IMR-90 (cell line): ENCODE results near the gene PKP4. TPM values are rescaled to one million over a fixed set of nuclear protein-coding genes. Genes with fewer than 3 reads are reported as not detected.

Experiments used
- ATAC-seq: fragments of 200-7000 bp; cut with Tn5 transposase; 2 replicates; pipeline ENCODE4 v1.9.1; 2020; ENCODE audit warnings: low read depth, mild to moderate bottlenecking, moderate library complexity
- BruUV-seq: library from RNA; stranded (reverse); fragments of 400-500 nt; replicated peaks from 2 replicates; lab custom pipeline; 2021; lab: Mats Ljungman, UMichigan
- CTCF ChIA-PET: fragments of 300-600 bp; formaldehyde crosslinking; extraction: SDS; loops from one replicate; lab custom pipeline; 2021; ENCODE audit warnings: antibody characterized with exemption; lab: Yijun Ruan, JAX
- POLR2A ChIA-PET: fragments of 300-600 bp; sonication (Branson Sonifier 250); formaldehyde crosslinking; loops from one replicate; lab custom pipeline; 2022; ENCODE audit warnings: antibody characterized with exemption; ENCODE audit not compliant: unreplicated experiment; lab: Charles Lee
- DNase-seq: peaks from one replicate; pipeline ENCODE4 v3.0.0; 2013
- H2AFZ ChIP-seq: replicated peaks from 2 replicates; pipeline ENCODE3; 2013; ENCODE audit warnings: low read length, mild to moderate bottlenecking; ENCODE audit not compliant: poor library complexity
- H2AK5ac ChIP-seq: 2 replicates; pipeline ENCODE4 v1.6.1; 2013; ENCODE audit warnings: low read depth, low read length, inconsistent platforms
- H2AK9ac ChIP-seq: replicated peaks from 2 replicates; pipeline ENCODE3; 2013; ENCODE audit warnings: mild to moderate bottlenecking, low read depth, low read length, moderate library complexity; ENCODE audit not compliant: poor library complexity
- H2BK120ac ChIP-seq: 2 replicates; pipeline ENCODE4 v1.6.1; 2013; ENCODE audit warnings: low read depth, low read length, inconsistent platforms
- H2BK15ac ChIP-seq: 3 replicates; pipeline ENCODE4 v1.6.1; 2013; ENCODE audit warnings: low read depth, low read length, inconsistent platforms
- H2BK20ac ChIP-seq: 2 replicates; pipeline ENCODE4 v1.6.1; 2013; ENCODE audit warnings: low read depth, mild to moderate bottlenecking, inconsistent platforms, low read length, moderate library complexity
- H2BK5ac ChIP-seq: 2 replicates; pipeline ENCODE4 v1.6.1; 2013; ENCODE audit warnings: mild to moderate bottlenecking, low read depth, low read length, inconsistent platforms; ENCODE audit not compliant: poor library complexity, severe bottlenecking
- H3K14ac ChIP-seq: replicated peaks from 2 replicates; pipeline ENCODE4 v1.6.1; 2013; ENCODE audit warnings: low read depth, low read length, inconsistent platforms
- H3K18ac ChIP-seq: 2 replicates; pipeline ENCODE4 v1.6.1; 2013; ENCODE audit warnings: low read depth, low read length, control low read depth
- H3K23ac ChIP-seq: 2 replicates; pipeline ENCODE4 v1.6.1; 2013; ENCODE audit warnings: low read depth, low read length, inconsistent platforms
- H3K27ac ChIP-seq: 2 replicates; pipeline ENCODE4 v1.5.1; 2013; ENCODE audit warnings: mild to moderate bottlenecking, control low read depth, low read length; ENCODE audit not compliant: insufficient read depth
- H3K27me3 ChIP-seq: 2 replicates; pipeline ENCODE4 v1.6.1; 2013; ENCODE audit warnings: low read length; ENCODE audit not compliant: control insufficient read depth, insufficient read depth
- H3K36me3 ChIP-seq: 2 replicates; pipeline ENCODE4 v1.6.1; 2013; ENCODE audit warnings: low read length, mixed read lengths; ENCODE audit not compliant: control insufficient read depth, insufficient read depth
- H3K4ac ChIP-seq: 2 replicates; pipeline ENCODE4 v1.6.1; 2013; ENCODE audit warnings: low read depth, low read length, inconsistent platforms
- H3K4me1 ChIP-seq: 2 replicates; pipeline ENCODE4 v1.6.1; 2013; ENCODE audit warnings: low read length, mixed read lengths; ENCODE audit not compliant: control insufficient read depth, insufficient read depth
- H3K4me2 ChIP-seq: 2 replicates; pipeline ENCODE4 v1.6.1; 2013; ENCODE audit warnings: low read depth, mild to moderate bottlenecking, control low read depth, low read length, moderate library complexity
- H3K4me3 ChIP-seq: 2 replicates; pipeline ENCODE4 v1.5.1; 2013; ENCODE audit warnings: low read depth, mild to moderate bottlenecking, control low read depth, low read length, moderate library complexity; ENCODE audit not compliant: insufficient read depth
- H3K56ac ChIP-seq: 2 replicates; pipeline ENCODE4 v1.6.1; 2013; ENCODE audit warnings: low read length, inconsistent platforms; ENCODE audit not compliant: insufficient read depth; ENCODE audit errors: extremely low read depth
- H3K79me1 ChIP-seq, 2 experiments: 2 replicates each; pipeline ENCODE4 v1.6.1; 2013; ENCODE audit warnings: low read length in 2 of 2, inconsistent platforms in 1 of 2, low read depth in 1 of 2
- H3K9ac ChIP-seq: 2 replicates; pipeline ENCODE4 v1.6.1; 2013; ENCODE audit warnings: low read depth, low read length, control low read depth
- H3K9me1 ChIP-seq: 2 replicates; pipeline ENCODE4 v1.6.1; 2013; ENCODE audit warnings: low read length, inconsistent platforms; ENCODE audit not compliant: insufficient read depth
- H3K9me3 ChIP-seq: 2 replicates; pipeline ENCODE4 v1.6.1; 2013; ENCODE audit warnings: low read length; ENCODE audit not compliant: control insufficient read depth, insufficient read depth
- H4K20me1 ChIP-seq: 2 replicates; pipeline ENCODE4 v1.6.1; 2013; ENCODE audit warnings: low read length, inconsistent platforms; ENCODE audit not compliant: insufficient read depth
- H4K5ac ChIP-seq: 2 replicates; pipeline ENCODE4 v1.6.1; 2013; ENCODE audit warnings: mild to moderate bottlenecking, low read depth, low read length, control low read depth
- H4K8ac ChIP-seq, 2 experiments: 2 replicates each; pipeline ENCODE4 v1.6.1; 2013; ENCODE audit warnings: low read depth in 2 of 2, low read length in 2 of 2, control low read depth in 1 of 2, inconsistent platforms in 1 of 2
- H4K91ac ChIP-seq: 2 replicates; pipeline ENCODE4 v1.6.1; 2013; ENCODE audit warnings: low read depth, low read length, inconsistent platforms; ENCODE audit not compliant: insufficient read depth
- BHLHE40 ChIP-seq: fragments of 150-350 bp; IDR thresholded peaks from 2 replicates; pipeline ENCODE4 v1.6.1; 2016; ENCODE audit warnings: mild to moderate bottlenecking, low read depth, low read length
- CEBPB ChIP-seq: IDR thresholded peaks from 2 replicates; pipeline ENCODE4 v1.6.1; 2012; ENCODE audit warnings: low read depth, low read length, improper control_type of control experiment
- CHD1 ChIP-seq: IDR thresholded peaks from 2 replicates; pipeline ENCODE4 v1.6.1; 2012; ENCODE audit warnings: low read depth, low read length, improper control_type of control experiment
- FOS ChIP-seq: fragments of 150-350 bp; IDR thresholded peaks from 2 replicates; pipeline ENCODE4 v1.6.1; 2016; ENCODE audit warnings: low read depth, low read length
- MAFK ChIP-seq: IDR thresholded peaks from 2 replicates; pipeline ENCODE4 v1.6.1; 2012; ENCODE audit warnings: low read depth, low read length, improper control_type of control experiment
- MXI1 ChIP-seq: IDR thresholded peaks from 2 replicates; pipeline ENCODE4 v1.6.1; 2012; ENCODE audit warnings: low read depth, mild to moderate bottlenecking, low read length, moderate library complexity, borderline replicate concordance
- NFE2L2 ChIP-seq: fragments of 150-350 bp; IDR thresholded peaks from 2 replicates; pipeline ENCODE4 v1.6.1; 2016; ENCODE audit warnings: low read depth, mild to moderate bottlenecking, low read length
- POLR2A ChIP-seq: IDR thresholded peaks from 2 replicates; pipeline ENCODE4 v1.6.1; 2012; ENCODE audit warnings: mild to moderate bottlenecking, low read depth, low read length
- RCOR1 ChIP-seq: IDR thresholded peaks from 2 replicates; pipeline ENCODE4 v1.6.1; 2012; ENCODE audit warnings: mild to moderate bottlenecking, low read length, improper control_type of control experiment; ENCODE audit not compliant: insufficient replicate concordance
- RFX5 ChIP-seq: IDR thresholded peaks from 2 replicates; pipeline ENCODE4 v1.8.0; 2012; ENCODE audit warnings: low read depth, mild to moderate bottlenecking, low read length, moderate library complexity
- WGBS, 2 experiments: methylation state at CpG; one replicate each; pipeline versions ENCODE4 v1.1.5 to v1.1.7; 2013; ENCODE audit warnings: missing lambda C conversion rate in 2 of 2; ENCODE audit not compliant: insufficient read length in 1 of 2; ENCODE audit errors: extremely low coverage in 2 of 2; 5-methylcytosine and 5-hydroxymethylcytosine counted together
- dilution Hi-C: fragments of 300-500 bp; cut with HindIII; formaldehyde crosslinking; loops from one replicate; pipeline ENCODE4 v1.14.3; 2018; ENCODE audit warnings: low sequenced_read_pairs; ENCODE audit not compliant: unreplicated experiment
- in situ Hi-C: fragments of 300-500 bp; cut with MboI; formaldehyde crosslinking; loops from 3 replicates; pipeline ENCODE4 v1.14.3; 2019; ENCODE audit warnings: low sequenced_read_pairs, inconsistent platforms, mixed read lengths
- intact Hi-C: fragments of 100-400 bp; cut with micrococcal nuclease; formaldehyde crosslinking; loops from 2 replicates; pipeline ENCODE4 v1.10.0; 2022
- polyA plus RNA-seq, 3 experiments: library from polyadenylated mRNA; depleted of rRNA; stranded (reverse); fragments of >200 nt; gene quantifications; 2 replicates each; pipeline ENCODE4 v1.2.3, GENCODE V29; 2012; ENCODE audit warnings: low replicate concordance in 1 of 3
- total RNA-seq: library from RNA; depleted of rRNA; stranded (reverse); fragments of >200 nt; gene quantifications from 2 replicates; pipeline ENCODE4 v1.2.3, GENCODE V29; 2012
- TF ChIP-seq, protein P1 (sequence below): conservative IDR thresholded peaks from 2 replicates; pipeline ENCODE4 v1.5.1; 2012; ENCODE audit warnings: mild to moderate bottlenecking, low read depth, low read length, improper control_type of control experiment

PKP4 gene
- total and polyA plus RNA-seq, 2 of the 4 experiments (the other 2 are of a cell fraction): 20.1 to 37.8 TPM

GRCh38 chr2:158495175-158495574 lies 38.4 kb downstream of the PKP4 start:
- peaks cover 8% of the 10 kb centered on the region; the same call in 1 of the 2 replicates for H3K4me1 ChIP-seq
- dilution Hi-C loops (no loop called here), intact Hi-C loops (loop anchor here (5.0 kb wide), 1 partner anchor 42 kb away; no protein-coding TSS in a partner anchor), in situ Hi-C loops (no loop called here)
- H3K23ac ChIP-seq: no peak overlapping the region
- no peak overlapping the region for H2AK9ac ChIP-seq
- H3K9me1 ChIP-seq: peaks cover 7% of the 10 kb centered on the region; the same call in 1 of the 2 replicates
- H2AFZ ChIP-seq: no peak overlapping the region
- no peak overlapping the region for H3K9ac ChIP-seq
- H3K27me3 ChIP-seq: no peaks in the 10 kb centered on the region
- H2AK5ac ChIP-seq: no peak overlapping the region
- no peaks in the 10 kb centered on the region for H4K20me1 ChIP-seq
- peak; percentile 74 for DNase-seq
- H3K79me1 ChIP-seq: peaks cover 33 to 43% of the 10 kb centered on the region in 2 experiments
- H3K9me3 ChIP-seq: no peaks in the 10 kb centered on the region
- H3K27ac ChIP-seq: peak overlapping the region; percentile 51; the same call in 1 of the 2 replicates
- H3K4me3 ChIP-seq: no peak overlapping the region
- no peak overlapping the region for H3K4me2 ChIP-seq
- 0 out of 2 replicates have a peak, but pooled peaks have one; percentile 48 for TF ChIP-seq NFE2L2
- TF ChIP-seq CEBPB: no peak
- no peak for TF ChIP-seq RCOR1
- TF ChIP-seq CHD1: no peak
- TF ChIP-seq FOS: no peak
- TF ChIP-seq MXI1: no peak
- TF ChIP-seq RFX5: no peak
- TF ChIP-seq MAFK: peak; percentile 78
- TF ChIP-seq, protein P1, sequence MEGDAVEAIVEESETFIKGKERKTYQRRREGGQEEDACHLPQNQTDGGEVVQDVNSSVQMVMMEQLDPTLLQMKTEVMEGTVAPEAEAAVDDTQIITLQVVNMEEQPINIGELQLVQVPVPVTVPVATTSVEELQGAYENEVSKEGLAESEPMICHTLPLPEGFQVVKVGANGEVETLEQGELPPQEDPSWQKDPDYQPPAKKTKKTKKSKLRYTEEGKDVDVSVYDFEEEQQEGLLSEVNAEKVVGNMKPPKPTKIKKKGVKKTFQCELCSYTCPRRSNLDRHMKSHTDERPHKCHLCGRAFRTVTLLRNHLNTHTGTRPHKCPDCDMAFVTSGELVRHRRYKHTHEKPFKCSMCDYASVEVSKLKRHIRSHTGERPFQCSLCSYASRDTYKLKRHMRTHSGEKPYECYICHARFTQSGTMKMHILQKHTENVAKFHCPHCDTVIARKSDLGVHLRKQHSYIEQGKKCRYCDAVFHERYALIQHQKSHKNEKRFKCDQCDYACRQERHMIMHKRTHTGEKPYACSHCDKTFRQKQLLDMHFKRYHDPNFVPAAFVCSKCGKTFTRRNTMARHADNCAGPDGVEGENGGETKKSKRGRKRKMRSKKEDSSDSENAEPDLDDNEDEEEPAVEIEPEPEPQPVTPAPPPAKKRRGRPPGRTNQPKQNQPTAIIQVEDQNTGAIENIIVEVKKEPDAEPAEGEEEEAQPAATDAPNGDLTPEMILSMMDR: no peak
- no peak for TF ChIP-seq BHLHE40
- TF ChIP-seq POLR2A: no peak
- H4K8ac ChIP-seq: 0 out of 4 replicates have a peak overlapping the region, but pooled peaks of 1 of the 2 experiments have one; percentile 27
- POLR2A ChIA-PET: no interaction called here
- no peaks in the 10 kb centered on the region for H3K36me3 ChIP-seq
- H3K14ac ChIP-seq: no peak overlapping the region
- no TSS peak for BruUV-seq
- no peak overlapping the region for H4K5ac ChIP-seq
- no peak overlapping the region for H3K56ac ChIP-seq
- no peak overlapping the region for H2BK120ac ChIP-seq
- H2BK20ac ChIP-seq: no peak overlapping the region
- no peak overlapping the region for H3K4ac ChIP-seq
- 0 out of 2 replicates have a peak overlapping the region, but pooled peaks have one; percentile 41 for H3K18ac ChIP-seq
- peak; percentile 27; the same call in 1 of the 2 replicates for ATAC-seq
- no CpG with 5 or more reads among the region's 5 CpGs for WGBS, 2 experiments
- H2BK5ac ChIP-seq: no peak overlapping the region
- CTCF ChIA-PET: no interaction called here
- no peak overlapping the region for H2BK15ac ChIP-seq
- H4K91ac ChIP-seq: no peak overlapping the region
